GM13976 (cell line): Measurements from ENCODE around the gene C1QTNF5.

ENCODE experiments used
- DNase-seq: peaks from one replicate; pipeline ENCODE4 v3.0.0; 2012; ENCODE audit warnings: low spot score
- CTCF ChIP-seq: IDR thresholded peaks from 2 replicates; pipeline ENCODE4 v1.5.1; 2012; ENCODE audit warnings: borderline replicate concordance, mild to moderate bottlenecking; ENCODE audit not compliant: insufficient read depth; ENCODE audit errors: extremely low read depth, missing control alignments, control extremely low read depth
- in situ Hi-C: fragments of 300-500 bp; cut with MboI; formaldehyde crosslinking; loops from one replicate; pipeline ENCODE4 v1.12.0; 2022; ENCODE audit warnings: low sequenced_read_pairs, mixed read lengths, inconsistent platforms; ENCODE audit not compliant: unreplicated experiment

C1QTNF5 gene

GRCh38 chr11:119322360-119322739 lies 18.3 kb downstream of the C1QTNF5 start:
- TF ChIP-seq CTCF = no peak
- no peak for DNase-seq
- in situ Hi-C loops = no loop called here

- TF ChIP-seq CTCF = no peak
- in situ Hi-C loops = no loop called here
- DNase-seq = peak; percentile 90
Measured at GRCh38 chr11:119320776-119321524, 19.7 kb downstream of the C1QTNF5 start.

- in situ Hi-C loops = no loop called here
- no peak for TF ChIP-seq CTCF
- peak; percentile 26 for DNase-seq
Measured at GRCh38 chr11:119320240-119320775, 20.4 kb downstream of the C1QTNF5 start.

GRCh38 chr11:119319700-119320239 lies 20.9 kb downstream of the C1QTNF5 start:
- in situ Hi-C loops = no loop called here
- DNase-seq = peak; percentile 41
- no peak for TF ChIP-seq CTCF

GRCh38 chr11:119319136-119319699 lies 21.5 kb downstream of the C1QTNF5 start:
- DNase-seq = no peak
- TF ChIP-seq CTCF = no peak
- in situ Hi-C loops = no loop called here

GRCh38 chr11:119318240-119319135 lies 22.2 kb downstream of the C1QTNF5 start:
- DNase-seq = peak; percentile 86
- no peak for TF ChIP-seq CTCF
- in situ Hi-C loops = no loop called here
